GM19099 (cell line): Measurements from ENCODE around the gene CCDC136.

ENCODE experiments used
- POLR2A ChIP-seq: IDR thresholded peaks from 3 replicates; pipeline ENCODE4 v1.6.1; 2011; ENCODE audit warnings: low read depth; ENCODE audit not compliant: insufficient read length; ENCODE audit errors: extremely low read depth

Gene CCDC136

DNA sequence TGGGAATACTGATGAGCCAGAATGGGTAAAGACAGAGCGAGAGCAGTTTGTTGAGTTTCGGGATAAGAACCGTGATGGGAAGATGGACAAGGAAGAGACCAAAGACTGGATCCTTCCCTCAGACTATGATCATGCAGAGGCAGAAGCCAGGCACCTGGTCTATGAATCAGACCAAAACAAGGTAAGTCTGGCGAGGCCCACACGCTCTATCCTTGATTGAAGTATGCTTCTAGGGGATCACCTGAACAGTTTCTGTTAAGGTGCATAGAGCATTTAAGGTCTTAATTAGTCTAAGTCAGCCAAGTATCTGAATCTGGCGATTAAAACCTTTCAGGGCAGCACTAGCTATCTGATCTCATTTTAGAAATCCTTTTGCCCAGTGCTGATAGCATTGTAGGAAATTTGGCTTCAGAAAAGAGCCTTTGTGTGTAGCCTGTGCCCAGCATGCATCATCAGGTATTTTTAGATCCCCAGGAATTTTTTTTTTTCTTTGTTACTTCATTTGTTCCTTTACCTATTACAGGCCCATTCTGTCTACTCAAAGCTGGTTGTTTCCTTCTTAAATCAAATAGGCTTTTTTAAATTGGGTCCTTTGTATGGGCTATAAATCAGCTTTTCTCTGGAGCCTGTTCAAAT, 24.2 kb upstream of the CCDC136 start:
- no peak for TF ChIP-seq POLR2A

DNA sequence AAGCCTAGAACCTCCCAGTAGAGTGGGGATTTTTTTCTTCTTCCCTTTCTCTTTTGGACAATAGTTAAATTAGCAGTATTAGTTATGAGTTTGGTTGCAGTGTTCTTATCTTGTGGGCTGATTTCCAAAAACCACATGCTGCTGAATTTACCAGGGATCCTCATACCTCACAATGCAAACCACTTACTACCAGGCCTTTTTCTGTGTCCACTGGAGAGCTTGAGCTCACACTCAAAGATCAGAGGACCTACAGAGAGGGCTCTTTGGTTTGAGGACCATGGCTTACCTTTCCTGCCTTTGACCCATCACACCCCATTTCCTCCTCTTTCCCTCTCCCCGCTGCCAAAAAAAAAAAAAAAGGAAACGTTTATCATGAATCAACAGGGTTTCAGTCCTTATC, 21.5 kb upstream of the CCDC136 start:
- TF ChIP-seq POLR2A, result no peak

DNA sequence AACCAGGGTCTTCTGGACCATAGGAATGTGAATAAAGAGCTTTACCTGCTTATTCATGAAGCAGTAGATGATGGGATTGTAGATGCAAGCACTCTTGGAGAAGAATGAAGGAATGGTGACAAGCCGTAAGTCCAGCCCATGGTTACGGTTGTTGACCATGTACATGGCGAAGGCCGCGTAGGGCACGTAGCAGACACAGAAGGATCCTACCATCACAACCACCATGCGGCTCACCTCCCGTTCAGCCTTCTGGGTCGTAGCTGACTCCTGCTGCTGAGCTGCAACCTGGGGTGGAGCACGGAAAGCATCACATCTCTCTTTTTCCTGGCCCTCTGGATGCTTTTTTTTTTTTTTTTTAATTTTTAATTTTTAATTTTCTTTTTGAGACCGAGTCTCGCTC, 18.2 kb upstream of the CCDC136 start:
- no peak for TF ChIP-seq POLR2A

DNA sequence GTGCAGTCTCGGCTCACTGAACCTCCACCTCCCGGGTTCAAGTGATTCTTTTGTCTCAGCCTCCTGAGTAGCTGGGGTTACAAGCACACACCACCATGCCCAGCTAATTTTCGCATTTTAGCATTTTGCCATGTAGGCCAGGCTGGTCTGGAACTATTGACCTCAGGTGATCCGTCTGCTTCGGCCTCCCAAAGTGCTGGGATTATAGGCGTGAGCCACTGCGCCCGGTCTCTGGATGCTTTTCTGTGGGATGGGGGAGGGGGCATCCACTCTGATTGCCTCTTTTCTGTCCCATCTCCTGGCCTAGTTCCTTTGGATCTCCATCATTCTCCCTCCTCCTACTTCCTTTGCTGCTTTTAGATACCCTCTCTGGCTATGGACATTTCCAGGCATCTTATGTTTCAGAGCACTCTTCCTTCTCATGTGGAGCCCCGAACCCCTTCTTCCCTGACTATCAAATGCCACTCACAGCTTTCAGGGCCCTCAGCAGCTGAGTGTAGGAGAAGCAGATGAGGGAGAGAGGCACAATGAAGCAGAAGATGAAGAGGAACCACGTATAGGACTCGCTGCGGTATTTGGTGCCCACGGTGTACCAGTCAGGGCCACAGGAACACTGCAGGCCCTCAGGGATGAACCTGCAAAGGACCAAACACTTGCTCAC, 17.6 kb upstream of the CCDC136 start:
- no peak for TF ChIP-seq POLR2A

DNA sequence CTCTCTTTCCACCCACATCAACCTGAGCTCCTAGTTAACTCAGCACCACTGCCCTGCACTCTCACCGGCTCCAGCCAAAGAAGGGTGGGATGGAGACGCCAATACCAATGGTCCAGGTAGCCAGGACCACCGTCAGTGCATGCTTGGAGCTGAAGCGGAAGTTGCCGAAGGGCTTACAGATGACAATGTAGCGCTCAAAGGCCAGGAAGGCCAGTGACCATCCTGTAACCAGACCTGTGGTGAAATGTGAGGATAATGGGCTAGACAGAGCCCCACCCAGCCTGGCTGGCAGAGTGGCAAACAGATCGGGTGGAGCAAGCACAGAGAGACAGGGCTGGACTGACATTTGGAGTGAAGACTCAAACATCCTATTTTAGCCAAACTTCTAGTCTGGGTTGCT, 16.8 kb upstream of the CCDC136 start:
- no peak for TF ChIP-seq POLR2A

DNA sequence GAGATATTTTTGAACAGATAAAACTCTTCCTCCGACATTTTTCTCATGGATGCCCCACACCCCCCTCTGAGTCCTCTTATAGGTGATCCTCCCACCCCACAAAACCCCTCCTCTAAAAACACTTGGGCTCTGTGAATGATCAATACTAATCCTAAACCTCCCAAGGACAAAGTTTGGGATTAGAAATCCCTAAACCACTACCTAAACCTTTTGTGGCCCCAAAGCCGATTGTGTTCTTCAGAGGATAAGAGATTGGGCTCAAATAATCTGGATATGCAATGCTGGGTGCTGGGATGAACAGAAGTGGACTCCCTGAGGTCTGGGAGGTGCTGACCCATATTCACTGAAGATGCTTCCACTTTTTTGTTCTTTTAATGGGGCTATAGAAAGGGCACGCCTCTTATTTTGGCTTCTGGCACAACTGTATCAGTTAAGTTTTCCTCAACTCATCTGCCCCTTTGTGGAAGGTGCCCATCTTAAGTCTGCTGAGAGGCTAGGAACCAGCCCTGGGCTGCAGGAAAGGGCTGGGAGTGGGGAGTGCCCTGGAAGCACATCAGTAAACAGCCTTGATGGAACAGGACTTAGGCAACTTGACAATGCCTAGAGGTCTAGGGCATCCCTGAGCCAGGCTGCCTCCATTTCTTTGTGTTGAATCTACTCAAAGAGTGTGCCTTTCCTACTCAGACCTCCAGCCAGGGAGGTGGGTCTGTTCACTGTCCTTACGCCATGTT, 15.9 kb upstream of the CCDC136 start, which contains the start of gene OPN1SW:
Gene OPN1SW, minus strand, starts transcription at position 51 of the 731 bp plus-strand sequence. Its CDS starts 13 bp downstream, at position 38.
- no peak for TF ChIP-seq POLR2A

DNA sequence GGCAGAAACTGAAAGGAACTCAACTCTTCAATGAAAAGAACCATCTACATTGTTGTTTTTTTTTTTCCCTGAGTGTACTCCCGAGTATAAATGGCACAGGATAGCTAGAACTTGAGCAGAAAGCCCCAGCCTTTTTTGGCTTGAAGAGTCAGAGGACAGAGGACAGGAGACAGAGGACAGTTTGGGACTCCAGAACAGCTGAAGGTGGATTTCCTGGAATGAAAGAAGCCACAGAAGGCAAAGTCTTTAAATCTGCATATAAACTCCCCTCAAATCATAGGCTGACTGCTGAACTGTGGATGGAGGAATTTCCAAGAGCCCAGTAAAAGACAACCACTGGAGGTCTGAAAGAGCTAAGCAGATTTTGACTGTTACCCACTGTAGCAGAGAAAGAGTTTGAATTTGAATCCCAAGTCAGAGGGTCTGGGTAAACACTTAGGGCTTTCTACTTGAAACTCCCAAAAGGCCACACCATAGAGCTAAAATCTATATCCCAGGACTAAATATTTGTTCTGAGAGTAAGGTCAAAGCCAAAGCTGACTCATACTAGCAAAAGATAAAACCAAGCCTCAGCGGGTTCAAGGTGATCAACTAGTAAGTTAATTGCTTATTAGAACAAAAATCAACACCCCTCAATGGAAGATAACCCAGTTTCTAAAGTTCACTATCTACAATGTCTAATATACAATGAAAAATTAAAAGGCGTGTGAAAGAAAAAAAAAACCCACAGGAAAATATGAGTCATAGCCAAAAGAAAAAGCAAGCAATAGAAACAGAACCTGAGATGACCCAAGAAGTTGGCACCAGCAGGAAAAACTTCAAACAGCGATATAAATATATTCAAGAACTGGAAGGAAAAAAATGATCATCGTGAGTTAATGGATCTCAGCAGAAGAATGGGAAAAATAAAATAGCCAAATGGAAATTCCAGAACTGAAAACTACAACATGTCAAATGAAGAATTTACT, 14.3 kb upstream of the CCDC136 start:
- no peak for TF ChIP-seq POLR2A

DNA sequence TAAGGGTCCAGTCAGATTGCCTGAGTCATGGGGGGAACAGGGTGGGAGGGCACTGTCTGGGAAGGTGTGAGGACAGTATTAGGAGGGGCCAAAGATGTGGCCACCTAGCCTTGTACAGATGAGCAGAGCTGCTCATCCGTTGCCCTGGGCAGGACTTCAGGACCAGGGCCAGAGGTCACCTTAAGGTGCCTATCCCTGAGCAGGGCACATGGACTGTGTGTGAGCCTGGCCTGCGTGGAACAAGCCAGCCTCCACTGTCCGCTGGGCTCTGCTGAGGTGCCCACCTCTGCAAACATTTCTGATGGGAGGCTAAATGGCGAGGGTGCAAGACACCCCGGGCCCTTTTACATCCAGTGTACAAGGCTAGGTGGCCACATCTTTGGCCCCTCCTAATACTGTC, 12.8 kb upstream of the CCDC136 start:
- no peak for TF ChIP-seq POLR2A

DNA sequence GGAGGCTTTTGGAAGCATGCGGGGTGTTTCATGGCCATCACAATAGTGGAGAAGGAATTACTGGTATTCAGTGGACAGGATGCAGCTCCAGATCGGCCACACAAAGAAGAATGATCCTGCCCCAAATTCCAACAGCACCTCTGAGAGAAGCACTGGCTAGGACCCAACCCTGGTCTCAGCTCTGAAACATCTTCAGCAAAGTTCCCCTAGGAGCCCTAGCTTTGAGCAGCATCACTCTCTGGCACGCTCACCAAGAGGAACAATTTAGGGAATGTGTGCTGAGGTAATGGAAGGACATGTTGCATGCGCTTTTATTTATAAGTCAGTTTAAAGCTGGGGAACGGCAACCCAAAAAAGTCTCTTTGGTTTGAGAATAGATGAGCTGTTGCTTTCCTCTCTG, 10.6 kb upstream of the CCDC136 start:
- no peak for TF ChIP-seq POLR2A

DNA sequence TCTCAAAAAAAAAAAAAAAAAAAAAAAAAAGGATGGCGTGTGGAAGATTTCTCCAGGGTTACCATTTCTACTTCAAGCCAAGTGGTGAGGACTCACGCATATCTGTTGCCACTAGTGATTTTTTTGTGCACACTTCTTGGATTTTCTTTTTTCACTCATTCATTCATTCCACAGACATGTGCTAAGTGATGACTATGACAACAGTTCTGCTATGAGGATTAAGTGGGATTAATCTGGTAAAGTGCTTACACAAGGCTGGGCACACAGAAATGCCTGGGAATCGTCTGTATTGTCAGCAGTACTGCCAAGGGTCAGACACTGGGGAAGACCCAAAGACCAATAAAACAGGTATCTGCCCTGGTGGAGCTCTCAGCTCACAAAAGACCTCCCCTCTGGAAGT, 9.9 kb upstream of the CCDC136 start:
- no peak for TF ChIP-seq POLR2A

DNA sequence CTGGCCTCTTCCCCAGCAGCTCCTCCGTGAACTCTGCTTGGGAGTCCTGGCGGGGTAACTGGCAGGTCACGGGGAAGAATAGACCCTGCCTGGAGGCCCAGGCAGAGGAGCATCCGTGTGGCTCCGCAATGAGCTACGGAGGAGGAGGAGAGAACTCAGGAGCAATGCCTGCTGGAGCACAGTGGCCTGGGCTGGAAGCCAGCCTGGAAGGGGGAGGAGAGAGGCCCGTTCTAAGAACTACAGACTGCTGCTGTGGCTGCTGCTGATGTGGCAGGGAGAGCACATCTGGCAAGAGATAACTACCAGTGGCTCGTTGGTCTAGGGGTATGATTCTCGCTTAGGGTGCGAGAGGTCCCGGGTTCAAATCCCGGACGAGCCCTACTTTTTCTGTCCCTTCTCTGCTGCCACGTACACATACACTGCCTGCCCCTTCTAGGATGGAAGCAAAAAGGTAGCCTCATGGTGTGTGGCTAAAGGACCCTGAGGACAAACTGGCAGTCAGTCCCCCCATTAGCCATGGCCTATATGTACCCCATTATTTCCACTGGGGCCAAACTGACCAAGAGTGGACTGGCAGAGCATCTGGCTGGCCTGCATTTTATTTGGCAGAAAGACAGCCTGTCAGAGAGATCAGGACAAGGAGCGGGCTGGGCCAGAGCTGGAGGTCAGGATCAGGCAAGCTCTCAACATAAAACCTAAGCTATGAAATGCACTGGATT, 8.5 kb upstream of the CCDC136 start:
- no peak for TF ChIP-seq POLR2A

DNA sequence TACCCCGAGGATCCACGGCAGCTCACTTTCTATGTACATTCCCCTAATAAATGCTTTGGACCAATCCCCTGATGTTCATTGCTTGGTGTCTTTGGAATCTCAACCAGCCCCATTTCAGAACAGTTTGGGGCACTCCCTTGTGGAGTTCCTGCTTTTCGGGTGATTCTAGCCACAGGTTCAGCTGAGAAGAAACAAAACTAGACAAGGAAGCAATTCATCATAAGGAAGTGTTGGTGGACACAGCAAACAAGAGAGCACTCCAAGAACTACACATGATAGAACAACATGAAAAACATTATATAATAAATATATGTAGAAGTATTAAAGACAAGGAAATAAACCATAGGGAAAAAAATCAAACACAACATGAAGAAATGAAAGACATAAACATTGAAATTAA, 6.0 kb upstream of the CCDC136 start:
- no peak for TF ChIP-seq POLR2A

DNA sequence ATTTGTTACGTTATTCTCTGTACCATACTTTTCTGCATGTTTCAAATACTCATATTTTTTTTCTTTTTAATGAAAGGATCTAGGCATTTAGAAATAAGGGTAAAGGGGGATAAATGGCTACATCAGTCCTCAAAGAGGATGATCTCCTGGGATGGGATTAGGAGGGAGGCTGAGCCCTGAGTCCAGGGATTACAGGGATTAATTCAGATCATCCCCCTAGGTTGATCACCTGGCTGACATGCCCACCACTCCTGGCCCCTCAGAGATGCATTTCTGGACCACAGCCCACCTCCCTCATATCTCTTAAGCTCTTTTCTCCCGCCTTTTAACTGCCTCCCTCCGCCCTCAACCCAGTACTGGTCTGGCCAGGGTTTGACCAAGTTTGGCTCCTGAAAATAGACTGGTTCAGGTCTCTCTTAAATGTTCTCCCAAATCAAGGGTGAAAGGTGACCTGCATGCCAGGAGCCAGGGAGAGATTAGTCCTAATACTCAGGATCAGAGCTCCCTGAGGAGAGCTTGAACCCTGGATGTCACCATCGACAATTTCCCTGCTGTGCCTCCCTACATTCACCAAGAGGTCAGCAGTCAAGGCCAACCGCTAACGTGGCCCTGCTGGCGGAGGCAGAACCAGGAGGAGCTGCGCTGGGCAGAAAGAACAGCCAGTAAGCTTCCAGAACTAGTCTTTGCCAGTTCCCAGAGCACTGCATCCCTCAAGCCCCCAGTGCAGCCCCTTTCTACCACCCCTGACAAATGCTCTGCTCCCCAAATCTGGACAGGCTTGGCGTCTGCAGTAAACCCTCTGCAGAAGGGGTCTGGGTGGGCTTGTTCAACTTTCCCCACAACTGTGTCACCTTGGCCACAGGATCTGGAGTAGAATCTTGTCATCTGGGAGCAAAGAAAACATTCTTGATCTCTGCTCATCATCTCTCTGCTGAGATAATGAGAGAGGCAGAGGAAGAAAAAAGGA, 3.0 kb upstream of the CCDC136 start:
- TF ChIP-seq POLR2A, result no peak
